OCI-LY7 (cell line): ENCODE data around the gene CIB4. TPM values are rescaled to one million over a fixed set of nuclear protein-coding genes. Genes with fewer than 3 reads are reported as not detected.

Source experiments
- BruUV-seq: library from RNA; stranded (reverse); fragments of 400-500 nt; replicated peaks from 2 replicates; lab custom pipeline; 2021; lab: Mats Ljungman, UMichigan
- CTCF ChIA-PET: fragments of 300-600 bp; sonication (Branson Sonifier 250); formaldehyde crosslinking; loops from one replicate; lab custom pipeline; 2022; ENCODE audit warnings: antibody characterized with exemption; ENCODE audit not compliant: unreplicated experiment; lab: Charles Lee
- POLR2A ChIA-PET: fragments of 300-600 bp; sonication (Branson Sonifier 250); formaldehyde crosslinking; loops from one replicate; lab custom pipeline; 2022; ENCODE audit warnings: antibody characterized with exemption; lab: Charles Lee
- DNase-seq: peaks from one replicate; pipeline ENCODE4 v3.0.0-alpha.2; 2015; ENCODE audit warnings: low spot score
- H2AFZ ChIP-seq: fragments of 200-600 bp; sonication (generic), shearing (Covaris generic); 2 replicates; pipeline ENCODE4 v1.6.1; 2014; ENCODE audit warnings: mild to moderate bottlenecking, antibody characterized with exemption, low read length, moderate library complexity
- H3K27ac ChIP-seq: fragments of 200-600 bp; sonication (generic); 2 replicates; pipeline ENCODE4 v1.5.1; 2014; ENCODE audit warnings: mixed run types, low read depth, mild to moderate bottlenecking, moderate library complexity, low read length, inconsistent platforms; ENCODE audit not compliant: poor library complexity, severe bottlenecking
- H3K36me3 ChIP-seq: fragments of 200-600 bp; sonication (generic); 2 replicates; pipeline ENCODE4 v1.6.1; 2014; ENCODE audit warnings: mild to moderate bottlenecking, antibody characterized with exemption, low read length, moderate library complexity, mixed read lengths; ENCODE audit not compliant: insufficient read depth
- H3K4me1 ChIP-seq: fragments of 200-600 bp; sonication (generic); 2 replicates; pipeline ENCODE4 v1.5.1; 2014; ENCODE audit warnings: mild to moderate bottlenecking, low read length; ENCODE audit not compliant: insufficient read depth, poor library complexity, severe bottlenecking
- H3K4me2 ChIP-seq: fragments of 200-600 bp; sonication (generic); 2 replicates; pipeline ENCODE4 v1.6.1; 2014; ENCODE audit warnings: mild to moderate bottlenecking, low read length
- H3K4me3 ChIP-seq: fragments of 200-600 bp; sonication (generic); 2 replicates; pipeline ENCODE4 v1.5.1; 2014; ENCODE audit warnings: mild to moderate bottlenecking, low read depth, low read length; ENCODE audit not compliant: poor library complexity, severe bottlenecking
- H3K79me2 ChIP-seq: fragments of 200-600 bp; sonication (generic); 2 replicates; pipeline ENCODE4 v1.6.1; 2016; ENCODE audit warnings: low read depth, mild to moderate bottlenecking, low read length, moderate library complexity, mixed read lengths; ENCODE audit not compliant: insufficient read depth
- H3K9me2 ChIP-seq: fragments of 200-600 bp; sonication (generic); 2 replicates; pipeline ENCODE4 v1.6.1; 2016; ENCODE audit warnings: mild to moderate bottlenecking, low read length, mixed read lengths; ENCODE audit not compliant: insufficient read depth
- H3K9me3 ChIP-seq: fragments of 200-600 bp; sonication (generic); 2 replicates; pipeline ENCODE4 v1.6.1; 2014; ENCODE audit warnings: mild to moderate bottlenecking, mixed run types, low read length, mixed read lengths
- H4K20me1 ChIP-seq: fragments of 200-600 bp; sonication (generic); 2 replicates; pipeline ENCODE4 v1.6.1; 2014; ENCODE audit warnings: mild to moderate bottlenecking, antibody characterized with exemption, low read length, moderate library complexity, mixed read lengths; ENCODE audit not compliant: insufficient read depth
- CTCF ChIP-seq: fragments of 200-600 bp; sonication (generic); conservative IDR thresholded peaks from 2 replicates; pipeline ENCODE4 v1.5.1; 2014; ENCODE audit warnings: mild to moderate bottlenecking, antibody characterized with exemption, low read length, moderate library complexity, mixed read lengths
- EZH2phosphoT487 ChIP-seq: fragments of 200-600 bp; sonication (generic); IDR thresholded peaks from 2 replicates; pipeline ENCODE4 v1.6.1; 2018; ENCODE audit warnings: low read depth, borderline replicate concordance, mild to moderate bottlenecking, mixed run types, antibody characterized with exemption, low read length, moderate library complexity, mixed read lengths
- intact Hi-C: fragments of 100-400 bp; cut with micrococcal nuclease; formaldehyde crosslinking; loops from one replicate; pipeline ENCODE4 v1.10.0; 2022; ENCODE audit not compliant: unreplicated experiment
- total RNA-seq, 2 experiments: library from RNA; depleted of rRNA in 1 of 2; stranded (reverse); fragments of >200 nt in 1 of 2; shearing (Covaris generic) in 1 of 2; gene quantifications; 2 replicates each; pipeline ENCODE4 v1.2.3, GENCODE V29; 2014 to 2022

Gene CIB4
- total RNA-seq, 2 experiments from 2014 or later = not detected

- H3K9me3 ChIP-seq = no peaks in the 10 kb centered on the region
- POLR2A ChIA-PET = no interaction called here
- no peaks in the 10 kb centered on the region for H3K4me1 ChIP-seq
- H3K27ac ChIP-seq = no peak overlapping the region
- intact Hi-C loops = no loop called here
- no peaks in the 10 kb centered on the region for H3K36me3 ChIP-seq
- H3K4me3 ChIP-seq = no peak overlapping the region
- H3K9me2 ChIP-seq = no peaks in the 10 kb centered on the region
- DNase-seq = no peak
- no peaks in the 10 kb centered on the region for H4K20me1 ChIP-seq
- BruUV-seq = no TSS peak
- H2AFZ ChIP-seq = no peak overlapping the region
- H3K4me2 ChIP-seq = no peak overlapping the region
- CTCF ChIA-PET = no interaction called here
- no peak for TF ChIP-seq EZH2phosphoT487
- no peak for TF ChIP-seq CTCF
- H3K79me2 ChIP-seq = no peaks in the 10 kb centered on the region
Observed at GRCh38 chr2:26623541-26624495, 17.3 kb downstream of the CIB4 start.

- intact Hi-C loops = no loop called here
- H3K27ac ChIP-seq = no peak overlapping the region
- no peaks in the 10 kb centered on the region for H3K4me1 ChIP-seq
- H3K4me2 ChIP-seq = no peak overlapping the region
- no peaks in the 10 kb centered on the region for H3K9me2 ChIP-seq
- no peaks in the 10 kb centered on the region for H3K36me3 ChIP-seq
- H3K4me3 ChIP-seq = no peak overlapping the region
- TF ChIP-seq CTCF = no peak
- TF ChIP-seq EZH2phosphoT487 = no peak
- POLR2A ChIA-PET = no interaction called here
- no peak overlapping the region for H2AFZ ChIP-seq
- DNase-seq = no peak
- no TSS peak for BruUV-seq
- no peaks in the 10 kb centered on the region for H4K20me1 ChIP-seq
- CTCF ChIA-PET = no interaction called here
- H3K79me2 ChIP-seq = no peaks in the 10 kb centered on the region
- H3K9me3 ChIP-seq = no peaks in the 10 kb centered on the region
Observed at GRCh38 chr2:26621469-26622199, 19.5 kb downstream of the CIB4 start.
